WTC11 (cell line): ENCODE data around the gene EEFSEC.

ENCODE experiments used
- CTCF ChIP-seq: fragments of 200-600 bp; IDR thresholded peaks from 2 replicates; pipeline ENCODE4 v1.8.0; 2022; ENCODE audit warnings: antibody characterized with exemption
- SP1 ChIP-seq: sonication (generic); formaldehyde crosslinking; conservative IDR thresholded peaks from 2 replicates; pipeline ENCODE4 v1.8.1; 2022; ENCODE audit warnings: missing genetic modification reagents
- TF ChIP-seq, protein P1 (sequence below): sonication (generic); formaldehyde crosslinking; IDR thresholded peaks from 2 replicates; pipeline ENCODE4 v1.8.0; 2022; ENCODE audit warnings: mild to moderate bottlenecking, missing genetic modification reagents
- TF ChIP-seq, protein P2 (sequence below): sonication (generic); formaldehyde crosslinking; IDR thresholded peaks from 2 replicates; pipeline ENCODE4 v1.8.0; 2022; ENCODE audit warnings: mild to moderate bottlenecking, missing genetic modification reagents

GRCh38 chr3:128182656-128183055 lies 29.4 kb downstream of the EEFSEC start:
- no peak for TF ChIP-seq CTCF
- no peak for TF ChIP-seq SP1 (CRISPR knock-in tag)
- TF ChIP-seq, protein P1, sequence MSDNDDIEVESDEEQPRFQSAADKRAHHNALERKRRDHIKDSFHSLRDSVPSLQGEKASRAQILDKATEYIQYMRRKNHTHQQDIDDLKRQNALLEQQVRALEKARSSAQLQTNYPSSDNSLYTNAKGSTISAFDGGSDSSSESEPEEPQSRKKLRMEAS: no peak
- TF ChIP-seq, protein P2, sequence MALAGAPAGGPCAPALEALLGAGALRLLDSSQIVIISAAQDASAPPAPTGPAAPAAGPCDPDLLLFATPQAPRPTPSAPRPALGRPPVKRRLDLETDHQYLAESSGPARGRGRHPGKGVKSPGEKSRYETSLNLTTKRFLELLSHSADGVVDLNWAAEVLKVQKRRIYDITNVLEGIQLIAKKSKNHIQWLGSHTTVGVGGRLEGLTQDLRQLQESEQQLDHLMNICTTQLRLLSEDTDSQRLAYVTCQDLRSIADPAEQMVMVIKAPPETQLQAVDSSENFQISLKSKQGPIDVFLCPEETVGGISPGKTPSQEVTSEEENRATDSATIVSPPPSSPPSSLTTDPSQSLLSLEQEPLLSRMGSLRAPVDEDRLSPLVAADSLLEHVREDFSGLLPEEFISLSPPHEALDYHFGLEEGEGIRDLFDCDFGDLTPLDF (CRISPR knock-in tag): no peak
